H1 (cell line): ENCODE measurements around the gene SLC35F3. TPM values are rescaled to one million over a fixed set of nuclear protein-coding genes. Genes with fewer than 3 reads are reported as not detected.

Experiments
- RAD21 ChIP-seq, 2 experiments: IDR thresholded peaks in 1 of 2; conservative IDR thresholded peaks in 1 of 2; 2 replicates each; pipeline ENCODE4 v1.6.1; 2011; ENCODE audit warnings: low read depth in 2 of 2, low read length in 2 of 2, improper control_type of control experiment in 1 of 2, inconsistent platforms in 1 of 2, mild to moderate bottlenecking in 1 of 2, moderate library complexity in 1 of 2
- polyA plus RNA-seq, 7 experiments: library from polyadenylated mRNA; depleted of rRNA in 3 of 7; stranded (reverse) in 5 of 7; unstranded in 2 of 7; fragments of >200 nt in 5 of 7; fragments of 200-250 nt in 2 of 7; gene quantifications; 1 replicate in 5 of 7; 2 replicates in 1 of 7; 4 replicates in 1 of 7; pipeline versions ENCODE4 v1.2.1 to v1.2.3, GENCODE V29; 2011 to 2013; ENCODE audit warnings: missing spikeins in 2 of 7, mixed read lengths in 2 of 7
- total RNA-seq: library from RNA; stranded (reverse); fragmentation: NEBNext Ultra II Directional; extraction: Animal tissue kit (Norgen Biotek cat#: 25700); gene quantifications from 2 replicates; pipeline ENCODE4 v1.2.1, GENCODE V29; 2021

SLC35F3 gene
- total and polyA plus RNA-seq, 2 of the 8 experiments (the other 6 are each of a cell fraction or from before 2014, with no cell fraction given): 0.78 to 1.2 TPM

- TF ChIP-seq RAD21 (IDR thresholded peaks at IDR 0.05 in 1 of 2, conservative IDR thresholded peaks at IDR 0.05 in 1 of 2; ENCODE audit: low read depth in 2 of 2, low read length in 2 of 2): no peak
Observed at GRCh38 chr1:234135501-234135900, 231.0 kb downstream of the SLC35F3 start (continued).
